Aorta (tissue), 5 donors: ENCODE measurements around the gene SLC30A10. TPM values are rescaled to one million over a fixed set of nuclear protein-coding genes. Genes with fewer than 3 reads are reported as not detected.
"Not testable (repeated sequence)": the region's sequence is repeated elsewhere in the genome, so short reads cannot be mapped to it uniquely, and the experiment has no call there.

Experiments used
- ATAC-seq: fragments of 200-7000 bp; cut with Tn5 transposase; one replicate; pipeline ENCODE4 v1.9.1; 2022; ENCODE audit warnings: moderate library complexity; ENCODE audit not compliant: low FRiP score
- DNase-seq, 2 donors: peaks; one replicate each; pipeline ENCODE4 v3.0.0-alpha.2; 2020
- H3K27ac ChIP-seq, 2 donors: one replicate each; pipeline ENCODE4 v1.5.1; 2013; ENCODE audit warnings: low read length in 2 of 2, mild to moderate bottlenecking in 2 of 2, moderate library complexity in 2 of 2, control low read depth in 1 of 2, inconsistent platforms in 1 of 2, low read depth in 1 of 2
- H3K27me3 ChIP-seq, 2 donors: one replicate each; pipeline ENCODE4 v1.6.1; 2013; ENCODE audit warnings: control low read depth in 1 of 2, low read length in 1 of 2, mild to moderate bottlenecking in 1 of 2, moderate library complexity in 1 of 2; ENCODE audit not compliant: insufficient read depth in 2 of 2, control insufficient read depth in 1 of 2
- H3K36me3 ChIP-seq, 2 donors: one replicate each; pipeline ENCODE4 v1.6.1; 2013; ENCODE audit warnings: control low read depth in 1 of 2, low read length in 1 of 2, mild to moderate bottlenecking in 1 of 2; ENCODE audit not compliant: insufficient read depth in 2 of 2, control insufficient read depth in 1 of 2
- H3K4me1 ChIP-seq, 2 donors: one replicate each; pipeline ENCODE4 v1.6.1; 2013; ENCODE audit warnings: low read length in 2 of 2, control low read depth in 1 of 2, mild to moderate bottlenecking in 1 of 2, moderate library complexity in 1 of 2; ENCODE audit not compliant: insufficient read depth in 2 of 2, control insufficient read depth in 1 of 2
- H3K4me3 ChIP-seq, 2 donors: one replicate each; pipeline ENCODE4 v1.5.1; 2013; ENCODE audit warnings: low read length in 2 of 2, control low read depth in 1 of 2, mild to moderate bottlenecking in 1 of 2
- H3K9me3 ChIP-seq: one replicate; pipeline ENCODE4 v1.6.1; 2013; ENCODE audit warnings: mild to moderate bottlenecking, low read length; ENCODE audit not compliant: control insufficient read depth
- WGBS, 2 donors: extraction: QIAGEN DNeasy Blood & Tissue Kit; methylation state at CpG; one replicate each; pipeline ENCODE4 v1.1.7; 2013; 5-methylcytosine and 5-hydroxymethylcytosine counted together
- intact Hi-C, 2 donors: fragments of 100-400 bp; cut with DNase I; formaldehyde crosslinking; loops; one replicate each; pipeline versions ENCODE4 v1.14.2 to v1.15.0; 2022
- polyA plus RNA-seq, 2 donors: library from polyadenylated mRNA; stranded (reverse); fragments of 200-250 nt; gene quantifications; one replicate each; pipeline ENCODE4 v1.2.3, GENCODE V29; 2013
- total RNA-seq, 2 donors: library from RNA; stranded (reverse); fragmentation: NEBNext Ultra II Directional; extraction: Animal tissue kit (Norgen Biotek cat#: 25700); gene quantifications; one replicate each; pipeline ENCODE4 v1.2.1, GENCODE V29; 2021
- donor health status: healthy with polysubstance abuse.
- donor health status: Bipolar disorder and iron deficiency.
- donor health status: DM: no; HTN: no; CAD: no.
- donor health status: DM: no; HTN: no; CAD: no.
- donor health status: DM: yes; HTN: yes; CAD: no.

SLC30A10 gene
- total and polyA plus RNA-seq, 4 donors: 0.25 TPM; not detected in 3

DNA sequence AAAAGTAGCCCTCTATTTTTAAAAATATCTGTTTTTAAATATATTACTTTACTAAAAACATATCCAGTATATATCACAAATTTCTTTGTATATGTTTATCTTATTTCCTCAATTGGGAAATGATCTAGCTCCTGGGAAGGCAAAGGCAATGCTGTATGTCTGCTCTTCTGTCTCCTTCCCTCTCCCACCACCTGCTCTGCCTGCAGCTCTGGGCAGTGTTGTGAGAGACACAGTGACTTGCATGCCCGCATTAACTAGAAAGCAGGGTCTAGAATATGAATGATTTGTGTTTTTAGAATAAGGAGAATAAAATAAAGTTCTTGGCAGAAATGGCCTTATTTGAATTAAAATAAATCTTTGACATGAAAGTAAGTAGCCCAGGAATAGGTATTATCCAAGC is 11.1 kb downstream of the SLC30A10 start:
- intact Hi-C loops: no loop called here
- Histone ChIP-seq H3K9me3 (no peaks in the 10 kb centered on the region), H3K36me3 (no peaks in the 10 kb centered on the region), H3K27me3 (no peaks in the 10 kb centered on the region), H3K4me3 (no peak overlapping the region), H3K4me1 (no peaks in the 10 kb centered on the region), H3K27ac (no peak overlapping the region)
- no peak for DNase-seq
- 70 to 88% methylated on average over 1 of the region's 1 CpG for WGBS, 2 donors
- ATAC-seq: no peak

DNA sequence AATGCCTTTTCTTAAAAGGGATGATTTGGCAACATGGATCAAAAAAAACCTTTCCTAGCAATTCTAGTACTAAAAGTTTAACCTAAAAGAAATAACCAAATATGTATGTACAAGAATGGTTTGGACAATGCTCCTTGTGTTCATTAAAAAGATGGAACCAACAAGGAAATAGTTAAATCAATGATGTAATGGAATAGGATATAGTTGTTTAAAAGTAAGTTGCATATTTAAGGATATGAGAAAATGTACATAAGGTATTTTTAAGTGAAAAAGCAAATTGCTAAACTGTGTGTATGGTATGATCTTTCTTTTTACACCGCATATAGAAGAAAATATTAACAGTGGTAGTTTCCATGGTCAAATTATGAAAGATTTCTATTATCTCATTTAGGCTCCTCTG is 12.1 kb downstream of the SLC30A10 start:
- Histone ChIP-seq H3K36me3 (no peaks in the 10 kb centered on the region), H3K4me1 (no peaks in the 10 kb centered on the region), H3K27me3 (no peaks in the 10 kb centered on the region), H3K27ac (no peak overlapping the region), H3K9me3 (no peaks in the 10 kb centered on the region), H3K4me3 (no peak overlapping the region)
- intact Hi-C loops: no loop called here
- WGBS, 2 donors: 94 to 97% methylated on average over 1 of the region's 1 CpG
- no peak for DNase-seq
- ATAC-seq: no peak

DNA sequence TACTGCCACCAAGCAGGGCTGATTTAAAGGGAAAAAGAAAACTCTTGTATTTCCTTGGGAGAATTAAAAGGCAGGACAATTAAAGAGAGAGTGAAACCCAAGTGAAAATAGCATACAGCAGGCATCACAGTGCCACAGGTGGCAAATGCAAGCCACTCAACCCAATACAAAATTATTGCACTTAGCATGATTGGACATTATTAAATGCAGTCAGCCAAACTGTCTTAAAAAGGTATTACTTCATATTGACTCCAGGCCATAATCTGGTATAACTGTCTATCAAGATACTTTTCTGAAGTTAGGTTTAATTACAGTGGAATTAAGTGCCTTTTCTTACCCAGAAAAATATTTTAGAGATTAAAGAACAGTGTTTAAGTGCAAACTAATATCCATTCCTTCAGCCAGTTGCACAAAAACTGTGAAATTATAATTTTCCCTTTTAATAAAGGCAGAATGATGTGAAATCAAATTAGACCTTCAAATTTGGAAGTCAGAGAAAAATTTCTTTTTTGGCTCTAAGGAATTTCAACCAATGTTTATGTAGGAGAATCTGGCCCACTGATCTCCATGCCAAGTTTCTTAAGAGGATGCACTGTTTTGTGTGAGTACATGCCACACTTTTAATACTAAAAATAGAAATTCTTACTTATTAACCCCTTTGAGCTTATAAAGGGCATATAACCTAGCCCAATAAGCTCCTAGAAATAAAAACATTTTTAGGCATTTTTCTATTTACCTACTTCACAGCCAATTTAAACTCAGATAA is 15.2 kb downstream of the SLC30A10 start:
- DNase-seq (no peak), ATAC-seq (no peak)
- no peaks in the 10 kb centered on the region for H3K36me3 ChIP-seq
- no peaks in the 10 kb centered on the region for H3K4me1 ChIP-seq
- intact Hi-C loops: no loop called here
- H3K9me3 ChIP-seq: no peaks in the 10 kb centered on the region
- no peak overlapping the region for H3K27ac ChIP-seq
- no peak overlapping the region for H3K4me3 ChIP-seq
- no peaks in the 10 kb centered on the region for H3K27me3 ChIP-seq

DNA sequence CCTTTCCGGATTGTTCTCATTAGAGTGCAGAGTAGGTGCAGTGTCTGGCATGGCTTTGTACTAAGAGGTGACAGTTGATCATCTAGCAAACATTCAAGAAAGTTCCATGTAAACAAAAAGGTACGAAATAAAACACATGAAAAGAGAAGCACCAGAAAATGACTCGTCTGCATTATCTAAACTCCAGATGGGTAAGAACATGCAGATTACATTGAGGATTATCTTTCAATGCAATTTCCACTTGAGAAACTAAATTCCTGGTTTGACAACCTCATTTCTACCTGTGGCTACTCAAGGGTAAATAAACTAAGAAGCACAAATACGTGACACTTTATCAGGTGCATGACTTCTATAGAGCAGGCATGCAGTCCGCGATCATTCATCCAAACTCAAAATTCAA is 17.6 kb downstream of the SLC30A10 start:
- no peak overlapping the region for H3K4me3 ChIP-seq
- no peak for ATAC-seq
- no peak for DNase-seq
- H3K27me3 ChIP-seq: no peaks in the 10 kb centered on the region
- H3K27ac ChIP-seq: no peak overlapping the region
- 85 to 87% methylated on average over 6 of the region's 6 CpGs for WGBS, 2 donors
- H3K36me3 ChIP-seq: no peaks in the 10 kb centered on the region
- intact Hi-C loops: no loop called here
- H3K4me1 ChIP-seq: no peaks in the 10 kb centered on the region
- no peaks in the 10 kb centered on the region for H3K9me3 ChIP-seq

DNA sequence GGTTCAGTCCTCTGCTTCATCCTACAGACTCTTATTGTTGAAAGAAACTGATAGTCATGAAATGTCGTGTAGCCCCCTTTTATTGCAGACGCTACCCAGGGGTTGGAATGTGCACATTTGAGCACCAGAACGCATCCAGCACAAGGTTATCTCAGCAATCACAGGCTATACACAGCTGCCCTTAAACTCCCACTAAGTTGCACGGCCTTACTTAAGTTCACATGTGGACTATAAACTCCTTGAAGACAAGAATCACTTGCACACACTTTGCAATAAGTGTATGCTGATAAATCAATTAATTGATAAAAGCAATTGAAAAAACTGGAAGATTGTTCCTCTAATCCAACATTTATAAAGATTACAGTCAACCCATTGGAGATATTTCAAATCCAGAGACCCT is 18.9 kb downstream of the SLC30A10 start:
- H3K4me3 ChIP-seq: no peak overlapping the region
- no peak overlapping the region for H3K27ac ChIP-seq
- WGBS, 2 donors: 65 to 76% methylated on average over 4 of the region's 4 CpGs
- no peaks in the 10 kb centered on the region for H3K27me3 ChIP-seq
- H3K36me3 ChIP-seq: no peaks in the 10 kb centered on the region
- intact Hi-C loops: no loop called here
- H3K4me1 ChIP-seq: no peaks in the 10 kb centered on the region
- no peaks in the 10 kb centered on the region for H3K9me3 ChIP-seq
- DNase-seq (no peak), ATAC-seq (no peak)

DNA sequence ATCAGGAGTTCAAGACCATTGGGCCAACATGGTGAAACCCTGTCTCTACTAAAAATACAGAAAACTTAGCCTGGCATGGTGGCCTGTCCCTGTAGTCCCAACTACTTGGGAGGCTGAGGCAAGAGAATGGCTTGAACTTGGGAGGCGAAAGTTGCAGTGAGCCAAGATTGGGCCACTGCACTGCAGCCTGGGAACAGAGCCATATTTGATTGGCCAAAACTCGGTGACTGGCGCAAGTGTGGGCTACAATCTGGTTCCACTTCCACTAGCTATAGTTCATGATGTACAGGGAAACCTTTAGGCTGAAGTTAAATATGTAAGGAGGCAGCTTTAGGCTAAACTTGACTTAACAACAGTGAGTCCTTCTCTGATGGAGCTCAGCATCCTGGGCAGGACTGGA is 20.2 kb downstream of the SLC30A10 start:
- Histone ChIP-seq H3K27ac (no peak overlapping the region), H3K27me3 (no peaks in the 10 kb centered on the region), H3K9me3 (no peaks in the 10 kb centered on the region), H3K36me3 (no peaks in the 10 kb centered on the region), H3K4me3 (no peak overlapping the region), H3K4me1 (no peaks in the 10 kb centered on the region)
- WGBS, 2 donors: 78% methylated on average over 3 of the region's 3 CpGs
- intact Hi-C loops: no loop called here
- DNase-seq: no peak
- no peak for ATAC-seq

DNA sequence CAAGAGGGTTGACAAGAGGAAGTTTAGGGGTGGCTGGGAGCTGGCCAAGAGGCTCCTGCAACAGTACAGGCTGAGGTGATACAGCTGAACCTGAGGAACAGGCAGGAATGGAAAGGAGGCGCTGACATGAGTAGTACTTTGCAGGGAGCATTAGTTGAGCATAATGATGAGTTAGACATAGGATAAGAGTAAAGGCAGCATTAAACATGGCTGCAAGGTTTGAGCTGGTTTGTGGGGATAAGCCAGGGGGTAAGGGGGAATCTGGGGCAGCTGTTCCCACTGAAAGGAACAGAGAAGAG is 20.6 kb downstream of the SLC30A10 start:
- Histone ChIP-seq H3K27me3 (no peaks in the 10 kb centered on the region), H3K27ac (no peak overlapping the region), H3K4me3 (no peak overlapping the region), H3K9me3 (no peaks in the 10 kb centered on the region), H3K4me1 (no peaks in the 10 kb centered on the region), H3K36me3 (no peaks in the 10 kb centered on the region)
- ATAC-seq (no peak), DNase-seq (no peak)
- intact Hi-C loops: no loop called here
- WGBS, 2 donors: 86 to 96% methylated on average over 1 of the region's 1 CpG

DNA sequence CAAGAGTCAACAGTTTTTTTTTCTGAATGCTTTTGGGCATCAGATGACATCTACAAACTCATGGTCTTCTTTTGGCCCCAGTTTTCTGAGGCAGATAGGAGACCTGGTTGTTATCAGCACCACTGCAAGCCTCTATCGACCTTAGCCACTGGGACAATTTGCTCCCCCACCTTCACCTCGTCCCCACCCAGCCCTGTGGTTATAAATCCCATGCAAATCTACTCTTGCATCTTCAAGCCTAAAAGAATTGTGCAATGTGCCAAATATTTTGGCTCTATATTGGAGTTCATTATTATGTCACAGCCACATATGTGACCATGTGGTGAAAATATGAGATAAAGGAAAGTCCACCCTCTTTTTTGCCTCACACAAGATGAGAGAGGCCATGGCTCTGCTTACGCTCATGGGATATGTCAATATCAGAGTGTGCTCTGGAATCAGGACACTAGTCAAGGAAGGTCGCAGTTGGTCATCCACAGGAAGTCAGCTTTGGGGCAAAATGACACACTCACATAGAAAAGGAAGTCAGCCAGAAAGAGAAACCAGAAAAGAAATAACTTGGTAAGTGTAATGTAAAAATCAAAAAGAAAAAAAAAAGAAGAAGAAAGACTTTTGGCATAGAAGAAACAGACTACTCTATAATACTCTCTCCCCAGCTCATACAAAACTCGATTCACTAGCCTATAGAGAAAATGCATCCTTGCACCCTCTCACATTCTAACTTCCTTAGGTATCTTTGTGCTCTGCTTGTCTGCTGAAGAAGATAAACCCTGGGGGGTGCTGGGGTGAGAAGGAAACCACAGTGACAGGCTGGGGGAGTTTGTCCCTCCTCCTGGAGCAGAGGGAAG is 21.2 kb downstream of the SLC30A10 start:
- intact Hi-C loops: no loop called here
- Histone ChIP-seq H3K27ac (no peak overlapping the region), H3K9me3 (no peaks in the 10 kb centered on the region), H3K4me1 (no peaks in the 10 kb centered on the region), H3K4me3 (no peak overlapping the region), H3K27me3 (no peaks in the 10 kb centered on the region), H3K36me3 (no peaks in the 10 kb centered on the region)
- DNase-seq (no peak), ATAC-seq (no peak)
- WGBS, 2 donors: 69 to 70% methylated on average over 5 of the region's 5 CpGs

DNA sequence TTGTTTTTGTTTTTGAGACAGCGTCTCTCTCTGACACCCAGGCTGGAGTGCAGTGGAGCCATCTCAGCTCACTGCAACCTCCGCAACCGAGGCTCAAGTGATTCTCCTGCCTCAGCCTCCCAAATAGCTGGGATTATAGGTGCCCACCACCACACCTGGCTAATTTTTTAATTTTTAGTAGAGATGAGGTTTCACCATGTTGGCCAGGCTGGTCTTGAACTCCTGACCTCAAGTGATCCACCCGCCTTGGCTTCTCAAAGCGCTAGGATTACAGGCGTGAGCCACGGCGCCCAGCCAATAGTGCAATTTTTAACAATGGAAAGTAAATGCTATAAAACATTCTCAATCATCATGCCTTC is 21.8 kb downstream of the SLC30A10 start:
- H3K27me3 ChIP-seq, H3K4me3 ChIP-seq, H3K4me1 ChIP-seq, DNase-seq, H3K9me3 ChIP-seq, ATAC-seq, H3K36me3 ChIP-seq, H3K27ac ChIP-seq, intact Hi-C loops: not testable (repeated sequence)
- 93 to 94% methylated on average over 8 of the region's 8 CpGs for WGBS, 2 donors
